ENCODE measurements around the gene AUTS2.

DNA sequence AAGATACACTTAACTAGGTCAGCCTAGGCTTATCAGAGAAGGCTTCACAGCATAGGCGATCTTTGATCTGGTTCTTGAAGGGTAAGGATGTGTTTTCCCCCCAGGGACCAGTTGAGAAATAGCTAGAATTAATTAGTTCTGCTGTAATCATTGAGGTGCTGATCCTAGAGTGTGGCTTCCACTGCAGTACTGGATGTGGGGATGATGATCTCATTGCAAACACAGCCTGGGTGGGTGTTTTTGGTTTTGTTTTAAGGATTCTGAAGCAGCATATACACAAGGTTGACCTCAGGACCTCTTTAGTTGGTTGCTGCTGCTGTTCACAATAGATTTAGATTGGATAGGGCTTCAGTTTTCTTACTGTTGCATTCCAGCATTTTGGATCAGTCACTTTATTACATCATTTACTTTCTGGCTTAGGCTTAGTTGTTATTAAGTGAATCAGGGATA lies 159.7 kb downstream of the AUTS2 start:
- no peak for TF ChIP-seq POLR2A (IDR thresholded peaks at IDR 0.05)
- TF ChIP-seq, protein P1, sequence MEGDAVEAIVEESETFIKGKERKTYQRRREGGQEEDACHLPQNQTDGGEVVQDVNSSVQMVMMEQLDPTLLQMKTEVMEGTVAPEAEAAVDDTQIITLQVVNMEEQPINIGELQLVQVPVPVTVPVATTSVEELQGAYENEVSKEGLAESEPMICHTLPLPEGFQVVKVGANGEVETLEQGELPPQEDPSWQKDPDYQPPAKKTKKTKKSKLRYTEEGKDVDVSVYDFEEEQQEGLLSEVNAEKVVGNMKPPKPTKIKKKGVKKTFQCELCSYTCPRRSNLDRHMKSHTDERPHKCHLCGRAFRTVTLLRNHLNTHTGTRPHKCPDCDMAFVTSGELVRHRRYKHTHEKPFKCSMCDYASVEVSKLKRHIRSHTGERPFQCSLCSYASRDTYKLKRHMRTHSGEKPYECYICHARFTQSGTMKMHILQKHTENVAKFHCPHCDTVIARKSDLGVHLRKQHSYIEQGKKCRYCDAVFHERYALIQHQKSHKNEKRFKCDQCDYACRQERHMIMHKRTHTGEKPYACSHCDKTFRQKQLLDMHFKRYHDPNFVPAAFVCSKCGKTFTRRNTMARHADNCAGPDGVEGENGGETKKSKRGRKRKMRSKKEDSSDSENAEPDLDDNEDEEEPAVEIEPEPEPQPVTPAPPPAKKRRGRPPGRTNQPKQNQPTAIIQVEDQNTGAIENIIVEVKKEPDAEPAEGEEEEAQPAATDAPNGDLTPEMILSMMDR (IDR thresholded peaks at IDR 0.05) = no peak

All from thyroid gland (tissue), 4 donors.